ENCODE data around the gene SYT1. TPM values are rescaled to one million over a fixed set of nuclear protein-coding genes. Genes with fewer than 3 reads are reported as not detected.

SYT1 gene
- total RNA-seq, 2 experiments from 2014 or later: not detected

GRCh38 chr12:79433465-79434072 lies 569.0 kb downstream of the SYT1 start:
- Histone ChIP-seq H3K27ac (ENCODE audit: low read depth, low read length, poor library complexity, severe bottlenecking) (no peak overlapping the region), H3K4me2 (ENCODE audit: low read length) (no peak overlapping the region), H3K4me1 (ENCODE audit: insufficient read depth, low read length, poor library complexity, severe bottlenecking) (no peaks in the 10 kb centered on the region), H3K36me3 (ENCODE audit: insufficient read depth, low read length) (no peaks in the 10 kb centered on the region), H3K9me2 (ENCODE audit: insufficient read depth, low read length) (no peaks in the 10 kb centered on the region), H4K20me1 (ENCODE audit: insufficient read depth, low read length) (no peaks in the 10 kb centered on the region), H3K9me3 (ENCODE audit: low read length) (no peaks in the 10 kb centered on the region), H3K4me3 (ENCODE audit: low read depth, low read length, poor library complexity, severe bottlenecking) (no peak overlapping the region), H3K79me2 (ENCODE audit: insufficient read depth, low read depth, low read length) (no peaks in the 10 kb centered on the region), H2AFZ (ENCODE audit: low read length) (no peak overlapping the region)
- intact Hi-C loops (cut with micrococcal nuclease; ENCODE audit: unreplicated experiment): no loop called here
- POLR2A ChIA-PET: no interaction called here
- BruUV-seq (replicated peaks): no TSS peak
- CTCF ChIA-PET (ENCODE audit: unreplicated experiment): no interaction called here
- no peak for TF ChIP-seq EZH2phosphoT487 (IDR thresholded peaks at IDR 0.05; ENCODE audit: borderline replicate concordance, low read depth, low read length)
- no peak for DNase-seq (ENCODE audit: low spot score)

GRCh38 chr12:79434561-79434960 lies 570.0 kb downstream of the SYT1 start:
- CTCF ChIA-PET (ENCODE audit: unreplicated experiment): no interaction called here
- intact Hi-C loops (cut with micrococcal nuclease; ENCODE audit: unreplicated experiment): no loop called here

GRCh38 chr12:79435742-79436141 lies 571.2 kb downstream of the SYT1 start:
- intact Hi-C loops (cut with micrococcal nuclease; ENCODE audit: unreplicated experiment): no loop called here
- H3K9me2 ChIP-seq (ENCODE audit: insufficient read depth, low read length): no peaks in the 10 kb centered on the region
- POLR2A ChIA-PET: interaction anchor here (0.6 kb wide), 1 partner anchor 197 kb away, joined by 3 read pairs; no protein-coding TSS in a partner anchor
- H3K36me3 ChIP-seq (ENCODE audit: insufficient read depth, low read length): no peaks in the 10 kb centered on the region
- no peak overlapping the region for H3K27ac ChIP-seq (ENCODE audit: low read depth, low read length, poor library complexity, severe bottlenecking)
- no peaks in the 10 kb centered on the region for H4K20me1 ChIP-seq (ENCODE audit: insufficient read depth, low read length)
- TF ChIP-seq EZH2phosphoT487 (IDR thresholded peaks at IDR 0.05; ENCODE audit: borderline replicate concordance, low read depth, low read length) (no peak), CTCF (conservative IDR thresholded peaks at IDR 0.05; ENCODE audit: low read length) (no peak)
- CTCF ChIA-PET (ENCODE audit: unreplicated experiment): no interaction called here
- no peak overlapping the region for H3K4me2 ChIP-seq (ENCODE audit: low read length)
- DNase-seq (ENCODE audit: low spot score): no peak
- H3K79me2 ChIP-seq (ENCODE audit: insufficient read depth, low read depth, low read length): no peaks in the 10 kb centered on the region
- H2AFZ ChIP-seq (ENCODE audit: low read length): no peak overlapping the region
- no peaks in the 10 kb centered on the region for H3K9me3 ChIP-seq (ENCODE audit: low read length)
- no TSS peak for BruUV-seq (replicated peaks)
- no peaks in the 10 kb centered on the region for H3K4me1 ChIP-seq (ENCODE audit: insufficient read depth, low read length, poor library complexity, severe bottlenecking)
- H3K4me3 ChIP-seq (ENCODE audit: low read depth, low read length, poor library complexity, severe bottlenecking): no peak overlapping the region

More at GRCh38 chr12:79434561-79434960, 570.0 kb downstream of the SYT1 start:
- no peak overlapping the region for H3K4me2 ChIP-seq (ENCODE audit: low read length)
- H3K9me2 ChIP-seq (ENCODE audit: insufficient read depth, low read length): no peaks in the 10 kb centered on the region
- POLR2A ChIA-PET: no interaction called here
- H3K79me2 ChIP-seq (ENCODE audit: insufficient read depth, low read depth, low read length): no peaks in the 10 kb centered on the region
- TF ChIP-seq CTCF (conservative IDR thresholded peaks at IDR 0.05; ENCODE audit: low read length): no peak
- no peak for TF ChIP-seq EZH2phosphoT487 (IDR thresholded peaks at IDR 0.05; ENCODE audit: borderline replicate concordance, low read depth, low read length)
- no TSS peak for BruUV-seq (replicated peaks)
- no peak overlapping the region for H3K27ac ChIP-seq (ENCODE audit: low read depth, low read length, poor library complexity, severe bottlenecking)
- no peaks in the 10 kb centered on the region for H3K9me3 ChIP-seq (ENCODE audit: low read length)
- no peaks in the 10 kb centered on the region for H4K20me1 ChIP-seq (ENCODE audit: insufficient read depth, low read length)
- H3K4me3 ChIP-seq (ENCODE audit: low read depth, low read length, poor library complexity, severe bottlenecking): no peak overlapping the region
- no peaks in the 10 kb centered on the region for H3K36me3 ChIP-seq (ENCODE audit: insufficient read depth, low read length)
- no peak for DNase-seq (ENCODE audit: low spot score)
- H3K4me1 ChIP-seq (ENCODE audit: insufficient read depth, low read length, poor library complexity, severe bottlenecking): no peaks in the 10 kb centered on the region
- no peak overlapping the region for H2AFZ ChIP-seq (ENCODE audit: low read length)

Measured in OCI-LY7 (cell line).